GM23248 (cell line): Measurements from ENCODE around the gene FILIP1. TPM values are rescaled to one million over a fixed set of nuclear protein-coding genes. Genes with fewer than 3 reads are reported as not detected.
A peak's percentile ranks its signal among the peaks of the same experiment; 100 is the strongest.

Source experiments
- DNase-seq: peaks from one replicate; pipeline ENCODE4 v3.0.0-alpha.2; 2015
- H2AFZ ChIP-seq: fragments of 200-600 bp; sonication (generic); 2 replicates; pipeline ENCODE4 v1.6.1; 2016; ENCODE audit warnings: antibody characterized with exemption
- H3F3A ChIP-seq: fragments of 200-600 bp; sonication (generic); 2 replicates; pipeline ENCODE4 v1.6.1; 2016; ENCODE audit warnings: mild to moderate bottlenecking, antibody characterized with exemption, mixed run types; ENCODE audit not compliant: insufficient read depth
- H3K27ac ChIP-seq: fragments of 200-600 bp; sonication (generic); 2 replicates; pipeline ENCODE4 v1.5.1; 2016; ENCODE audit warnings: mild to moderate bottlenecking
- H3K27me3 ChIP-seq: fragments of 200-600 bp; sonication (generic); replicated peaks from 2 replicates; pipeline ENCODE4 v1.6.1; 2016; ENCODE audit warnings: mild to moderate bottlenecking; ENCODE audit not compliant: insufficient read depth
- H3K36me3 ChIP-seq: fragments of 200-600 bp; sonication (generic); 2 replicates; pipeline ENCODE4 v1.6.1; 2016; ENCODE audit warnings: low read depth, mild to moderate bottlenecking
- H3K4me1 ChIP-seq: fragments of 200-600 bp; sonication (generic); 2 replicates; pipeline ENCODE4 v1.6.1; 2016; ENCODE audit warnings: mild to moderate bottlenecking; ENCODE audit not compliant: insufficient read depth
- H3K4me2 ChIP-seq: fragments of 200-600 bp; sonication (generic); one replicate; pipeline ENCODE4 v1.6.1; 2016; ENCODE audit warnings: mild to moderate bottlenecking; ENCODE audit not compliant: unreplicated experiment
- H3K4me3 ChIP-seq: fragments of 200-600 bp; sonication (generic); 2 replicates; pipeline ENCODE4 v1.5.1; 2016; ENCODE audit warnings: mild to moderate bottlenecking
- H3K79me2 ChIP-seq: fragments of 200-600 bp; sonication (generic); 2 replicates; pipeline ENCODE4 v1.6.1; 2016; ENCODE audit warnings: mild to moderate bottlenecking; ENCODE audit not compliant: insufficient read depth
- H3K9ac ChIP-seq: fragments of 200-600 bp; sonication (generic); 2 replicates; pipeline ENCODE4 v1.6.1; 2016; ENCODE audit warnings: mild to moderate bottlenecking
- H3K9me2 ChIP-seq: fragments of 200-600 bp; sonication (generic); 2 replicates; pipeline ENCODE4 v1.6.1; 2016; ENCODE audit warnings: mixed run types, mild to moderate bottlenecking, moderate library complexity; ENCODE audit not compliant: insufficient read depth
- H3K9me3 ChIP-seq: fragments of 200-600 bp; sonication (generic); one replicate; pipeline ENCODE4 v1.6.1; 2017; ENCODE audit warnings: low read depth
- H4K20me1 ChIP-seq: fragments of 200-600 bp; sonication (generic); 2 replicates; pipeline ENCODE4 v1.6.0; 2016; ENCODE audit not compliant: insufficient read depth
- EZH2 ChIP-seq: fragments of 200-600 bp; sonication (generic); IDR thresholded peaks from 2 replicates; pipeline ENCODE4 v1.6.1; 2018; ENCODE audit warnings: antibody characterized with exemption, mild to moderate bottlenecking; ENCODE audit not compliant: insufficient read depth, poor library complexity, severe bottlenecking
- EZH2phosphoT487 ChIP-seq: fragments of 200-600 bp; sonication (generic); IDR thresholded peaks from 2 replicates; pipeline ENCODE4 v1.6.1; 2018; ENCODE audit warnings: antibody characterized with exemption, moderate library complexity, mild to moderate bottlenecking, low read depth; ENCODE audit not compliant: insufficient read depth
- WGBS, 2 experiments: methylation state at CpG; one replicate each; pipeline ENCODE4 v1.1.6; 2015 to 2017; ENCODE audit warnings: low lambda C conversion rate in 2 of 2, low coverage in 1 of 2; ENCODE audit errors: missing lambda C conversion rate in 2 of 2; 5-methylcytosine and 5-hydroxymethylcytosine counted together
- in situ Hi-C: fragments of 300-500 bp; cut with MboI; formaldehyde crosslinking; loops from 2 replicates; pipeline ENCODE4 v1.15.0; 2020
- polyA plus RNA-seq: library from polyadenylated mRNA; unstranded; fragments of >200 nt; fragmentation: Nextera tagmentation; extraction: Ambion mirVana; gene quantifications from 2 replicates; pipeline ENCODE4 v1.2.1, GENCODE V29; 2016
- total RNA-seq: library from RNA; depleted of rRNA; stranded (reverse); fragments of >200 nt; shearing (Covaris generic); gene quantifications from 2 replicates; pipeline ENCODE4 v1.2.3, GENCODE V29; 2014

The FILIP1 gene
- total and polyA plus RNA-seq, 2 experiments from 2014 or later = under 0.01 TPM; not detected in 1

GRCh38 chr6:75349262-75349984, 144.2 kb downstream of the FILIP1 start:
- H3K27me3 ChIP-seq = no peaks in the 10 kb centered on the region
- no peak overlapping the region for H3K27ac ChIP-seq
- H2AFZ ChIP-seq = peak overlapping the region; percentile 68
- H3K4me1 ChIP-seq = no peaks in the 10 kb centered on the region
- peak overlapping the region; percentile 56 for H3K4me3 ChIP-seq
- peak; percentile 36 for DNase-seq
- H3K79me2 ChIP-seq = no peaks in the 10 kb centered on the region
- H3K36me3 ChIP-seq = no peaks in the 10 kb centered on the region
- WGBS, 2 experiments = 8 to 10% methylated on average over 19 to 24 of the region's 24 CpGs
- H4K20me1 ChIP-seq = no peaks in the 10 kb centered on the region
- H3K9me3 ChIP-seq = no peaks in the 10 kb centered on the region
- no peak overlapping the region for H3K9ac ChIP-seq
- TF ChIP-seq EZH2phosphoT487 (no peak), EZH2 (no peak)
- peak overlapping the region; percentile 74 for H3K4me2 ChIP-seq
- in situ Hi-C loops = no loop called here
- H3F3A ChIP-seq = no peaks in the 10 kb centered on the region
- H3K9me2 ChIP-seq = no peaks in the 10 kb centered on the region

GRCh38 chr6:75348882-75349261, 144.7 kb downstream of the FILIP1 start:
- Histone ChIP-seq H3K9me2 (no peaks in the 10 kb centered on the region), H3K79me2 (no peaks in the 10 kb centered on the region), H3K27ac (no peak overlapping the region), H3F3A (no peaks in the 10 kb centered on the region), H3K4me3 (peak overlapping the region; percentile 56; the same call in 1 of the 2 replicates), H3K27me3 (no peaks in the 10 kb centered on the region), H3K9me3 (no peaks in the 10 kb centered on the region), H2AFZ (peak overlapping the region; percentile 68; the same call in 1 of the 2 replicates), H4K20me1 (no peaks in the 10 kb centered on the region), H3K36me3 (no peaks in the 10 kb centered on the region), H3K4me1 (no peaks in the 10 kb centered on the region), H3K4me2 (peak overlapping the region; percentile 74), H3K9ac (no peak overlapping the region)
- in situ Hi-C loops = no loop called here
- DNase-seq = no peak
- no peak for TF ChIP-seq EZH2phosphoT487
- TF ChIP-seq EZH2 = no peak

- Histone ChIP-seq H3K4me3 (no peak overlapping the region), H3K79me2 (no peaks in the 10 kb centered on the region), H3K9me2 (no peaks in the 10 kb centered on the region), H3K27ac (no peak overlapping the region), H3K36me3 (no peaks in the 10 kb centered on the region), H3K4me1 (no peaks in the 10 kb centered on the region), H3F3A (no peaks in the 10 kb centered on the region), H3K9ac (no peak overlapping the region), H3K27me3 (no peaks in the 10 kb centered on the region), H3K9me3 (no peaks in the 10 kb centered on the region), H4K20me1 (no peaks in the 10 kb centered on the region), H2AFZ (no peak overlapping the region), H3K4me2 (no peak overlapping the region)
- TF ChIP-seq EZH2phosphoT487 (no peak), EZH2 (no peak)
- 97 to 98% methylated on average over 2 of the region's 2 CpGs for WGBS, 2 experiments
- no peak for DNase-seq
- in situ Hi-C loops = no loop called here
Observed at GRCh38 chr6:75347898-75348610, 145.5 kb downstream of the FILIP1 start.

DNA sequence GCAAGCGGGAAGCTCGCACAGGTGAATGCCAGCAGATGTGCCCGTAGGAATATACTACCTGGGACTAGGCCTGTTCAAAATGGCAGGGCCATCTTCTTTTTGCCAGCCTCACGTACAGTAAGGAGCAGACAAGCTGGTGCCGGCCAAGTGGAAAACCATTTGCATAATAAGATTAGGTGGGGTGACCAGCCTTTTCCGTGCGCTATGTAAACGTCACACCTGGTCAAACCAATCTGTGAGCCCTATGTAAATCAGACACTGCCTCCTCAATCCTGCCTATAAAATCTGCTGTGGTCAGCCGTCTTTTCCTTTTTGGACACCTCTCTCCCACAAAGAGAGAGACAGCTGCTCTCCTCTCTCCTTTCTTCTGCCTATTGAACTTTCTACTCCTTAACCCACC, 148.2 kb downstream of the FILIP1 start:
- no peaks in the 10 kb centered on the region for H3K36me3 ChIP-seq
- no peak overlapping the region for H3K4me3 ChIP-seq
- 94 to 99% methylated on average over 9 of the region's 9 CpGs for WGBS, 2 experiments
- H2AFZ ChIP-seq = no peak overlapping the region
- H3K9me3 ChIP-seq = no peaks in the 10 kb centered on the region
- DNase-seq = no peak
- H3K4me2 ChIP-seq = no peak overlapping the region
- H3K9me2 ChIP-seq = no peaks in the 10 kb centered on the region
- no peaks in the 10 kb centered on the region for H3K79me2 ChIP-seq
- H3F3A ChIP-seq = no peaks in the 10 kb centered on the region
- H3K27me3 ChIP-seq = no peaks in the 10 kb centered on the region
- H4K20me1 ChIP-seq = no peaks in the 10 kb centered on the region
- no peak overlapping the region for H3K9ac ChIP-seq
- H3K27ac ChIP-seq = no peak overlapping the region
- in situ Hi-C loops = no loop called here
- H3K4me1 ChIP-seq = no peaks in the 10 kb centered on the region
- no peak for TF ChIP-seq EZH2phosphoT487

DNA sequence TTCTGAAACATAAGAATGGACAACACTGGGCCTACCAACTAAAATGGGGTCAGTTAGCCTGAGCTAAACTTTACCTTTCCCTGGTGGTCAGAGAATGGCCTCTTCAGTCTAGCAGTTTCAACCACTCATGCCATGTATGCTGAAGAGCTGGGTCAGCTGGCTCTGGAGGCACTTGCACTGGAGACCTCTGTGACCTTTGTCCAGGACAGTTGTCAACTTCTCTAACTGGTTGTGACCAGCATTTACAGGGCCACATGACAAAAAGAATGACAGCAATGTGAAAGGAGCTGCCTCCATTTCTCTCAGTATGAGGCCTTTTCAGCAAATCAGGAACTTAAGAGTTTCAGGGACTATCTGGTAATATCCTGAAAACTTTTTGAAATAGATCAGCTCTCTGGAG, 149.1 kb downstream of the FILIP1 start:
- no peaks in the 10 kb centered on the region for H3K9me2 ChIP-seq
- no peak overlapping the region for H3K4me3 ChIP-seq
- H2AFZ ChIP-seq = no peak overlapping the region
- in situ Hi-C loops = no loop called here
- TF ChIP-seq EZH2 (no peak), EZH2phosphoT487 (no peak)
- H3K27ac ChIP-seq = no peak overlapping the region
- no peaks in the 10 kb centered on the region for H3F3A ChIP-seq
- H3K9ac ChIP-seq = no peak overlapping the region
- no peaks in the 10 kb centered on the region for H3K36me3 ChIP-seq
- H4K20me1 ChIP-seq = no peaks in the 10 kb centered on the region
- no peaks in the 10 kb centered on the region for H3K9me3 ChIP-seq
- H3K79me2 ChIP-seq = no peaks in the 10 kb centered on the region
- DNase-seq = no peak
- no peaks in the 10 kb centered on the region for H3K27me3 ChIP-seq
- H3K4me1 ChIP-seq = no peaks in the 10 kb centered on the region
- H3K4me2 ChIP-seq = no peak overlapping the region
